CD4-positive, alpha-beta T cell treated with Interleukin-21 for 1 hour (primary cell): Measurements from ENCODE around the gene STK11.

Experiments used
- DNase-seq: peaks from one replicate; pipeline ENCODE4 v3.0.0-alpha.2; 2020

Gene STK11

DNA sequence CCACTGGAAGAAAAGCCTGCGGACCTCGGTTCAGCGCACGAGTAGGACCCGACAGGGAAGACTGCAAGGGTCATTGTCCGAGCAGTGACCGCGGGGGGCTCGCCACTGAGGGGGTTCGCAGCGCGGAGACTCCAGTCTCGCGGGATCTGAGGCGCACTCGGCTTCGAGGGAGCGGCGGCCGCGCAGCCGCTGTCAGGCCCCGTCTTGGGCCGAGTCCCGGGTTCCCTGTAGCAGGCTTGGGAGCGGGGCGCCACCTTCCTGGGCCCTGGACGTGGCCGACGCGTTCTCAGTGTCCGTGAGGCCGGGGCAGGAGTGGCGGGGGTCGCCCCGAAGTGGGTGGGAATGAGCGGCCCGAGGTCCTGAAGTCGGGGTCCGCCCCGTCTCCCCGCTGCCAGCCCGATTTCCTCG is 69.3 kb downstream of the STK11 start:
- DNase-seq: peak; percentile 17

DNA sequence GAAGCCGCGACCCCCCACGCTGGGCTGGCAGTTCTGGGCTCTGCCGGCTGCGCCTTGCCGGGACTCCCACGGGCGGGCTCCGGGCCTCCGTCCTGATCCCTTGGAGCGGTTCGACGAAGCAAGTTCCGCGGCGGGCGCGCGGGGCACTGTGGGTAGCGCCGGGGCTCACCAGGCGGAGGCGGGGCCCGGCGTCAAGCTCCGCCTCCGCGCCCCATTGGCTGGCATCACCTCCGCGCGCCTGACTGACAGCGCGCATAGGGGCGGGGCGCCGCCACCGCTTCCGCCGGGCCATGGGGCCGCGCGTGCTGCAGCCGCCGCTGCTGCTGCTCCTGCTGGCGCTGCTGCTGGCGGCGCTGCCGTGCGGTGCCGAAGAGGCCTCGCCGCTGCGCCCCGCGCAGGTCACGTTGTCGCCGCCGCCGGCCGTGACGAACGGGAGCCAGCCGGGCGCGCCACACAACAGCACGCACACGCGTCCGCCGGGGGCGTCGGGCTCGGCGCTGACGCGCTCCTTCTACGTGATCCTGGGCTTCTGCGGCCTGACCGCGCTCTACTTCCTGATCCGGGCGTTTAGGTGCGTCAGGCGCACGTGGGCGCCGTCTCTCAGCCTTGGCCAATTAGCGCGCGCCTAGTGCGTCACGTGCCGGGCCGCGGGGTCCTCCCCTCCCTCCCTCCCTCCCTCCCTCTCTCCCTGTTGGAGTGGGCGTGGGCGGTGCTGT is 69.8 kb downstream of the STK11 start, which contains the start of gene FAM174C:
TSS of gene FAM174C (plus strand) at position 271 of the 716 bp plus-strand sequence. CDS start at position 291, 20 bp downstream.
- DNase-seq: peak; percentile 97

DNA sequence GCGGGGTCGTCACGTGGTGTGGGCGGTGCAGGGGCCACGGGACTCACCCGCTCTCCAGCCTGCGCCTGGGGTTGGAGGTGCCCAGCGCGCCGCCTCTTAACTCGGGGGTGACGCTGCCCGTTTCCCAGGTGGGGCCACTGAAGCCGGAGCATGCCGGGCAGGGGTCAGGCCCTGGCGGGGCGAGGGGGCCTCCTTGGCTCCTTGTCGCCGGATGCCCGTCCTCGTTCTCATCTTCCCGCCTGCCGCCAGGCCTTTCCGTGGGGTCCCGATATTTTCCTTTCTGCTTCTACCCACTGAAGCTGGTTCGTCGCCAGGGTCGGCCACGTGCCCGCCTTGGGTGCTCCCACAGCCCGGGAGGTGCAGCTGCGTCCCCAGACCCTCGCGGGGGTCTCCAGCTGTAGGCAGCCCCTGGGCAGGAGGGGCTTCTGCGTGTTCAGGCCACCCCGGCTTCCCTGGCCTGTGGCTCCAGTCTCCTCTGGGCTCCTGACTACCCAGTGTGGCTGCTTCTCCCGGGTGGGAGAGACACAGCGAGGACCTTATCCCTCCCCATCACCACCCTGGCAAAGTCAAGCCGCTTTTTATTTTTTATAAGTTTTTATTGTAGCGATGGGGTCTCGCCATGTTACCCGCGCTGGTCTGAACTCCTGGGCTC is 70.5 kb downstream of the STK11 start:
- DNase-seq: no peak

DNA sequence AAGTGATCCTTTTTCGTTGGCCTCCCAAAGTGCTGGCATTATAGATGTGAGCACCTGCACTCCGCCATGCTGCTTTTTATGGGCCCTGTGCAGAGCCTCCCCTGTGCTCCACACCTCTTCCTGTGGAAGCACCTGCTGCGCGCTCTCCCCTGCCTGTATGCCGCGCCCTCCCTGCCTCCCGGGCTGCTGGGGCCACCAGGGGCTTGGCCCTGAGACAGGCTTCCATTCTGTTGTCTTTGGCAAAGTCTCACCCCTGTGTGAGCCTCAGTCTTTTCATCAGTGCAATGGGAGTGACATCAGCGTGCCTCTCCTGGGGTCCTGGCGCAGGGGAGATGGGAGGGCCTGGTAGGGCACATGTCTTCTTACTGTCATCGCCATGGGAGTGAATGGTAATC is 71.0 kb downstream of the STK11 start:
- DNase-seq: peak; percentile 41

DNA sequence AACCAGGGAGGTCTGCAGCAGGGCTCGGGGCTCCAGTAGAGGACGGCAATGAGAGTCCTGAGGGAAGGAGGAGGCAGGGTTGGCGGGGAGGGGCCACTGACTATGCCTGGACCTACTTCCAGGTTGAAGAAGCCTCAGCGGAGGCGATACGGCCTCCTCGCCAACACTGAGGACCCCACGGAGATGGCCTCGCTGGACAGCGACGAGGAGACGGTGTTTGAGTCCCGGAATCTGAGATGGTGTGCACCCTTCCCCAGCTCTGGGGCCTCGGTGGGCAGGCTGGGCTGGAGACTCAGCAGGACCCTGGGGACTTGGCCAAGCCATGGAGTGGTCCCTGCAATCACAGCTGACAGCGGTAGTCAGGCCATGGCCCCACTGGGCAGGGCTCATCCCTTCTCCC is 71.5 kb downstream of the STK11 start:
- no peak for DNase-seq
